Ectodermal cell (in vitro differentiated cells): ENCODE results near the gene OR8U1. TPM values are rescaled to one million over a fixed set of nuclear protein-coding genes. Genes with fewer than 3 reads are reported as not detected.
"Not testable (repeated sequence)": the region's sequence is repeated elsewhere in the genome, so short reads cannot be mapped to it uniquely, and the experiment has no call there.

Source experiments
- H3K27ac ChIP-seq: 2 replicates; pipeline ENCODE4 v1.7.0; 2013; ENCODE audit warnings: mild to moderate bottlenecking, low read depth, low read length; ENCODE audit not compliant: insufficient read depth, poor library complexity, severe bottlenecking
- H3K27me3 ChIP-seq: 2 replicates; pipeline ENCODE4 v1.7.0; 2013; ENCODE audit warnings: mild to moderate bottlenecking, low read length; ENCODE audit not compliant: insufficient read depth, control insufficient read depth, poor library complexity, severe bottlenecking
- H3K36me3 ChIP-seq: one replicate; pipeline ENCODE4 v1.7.0; 2013; ENCODE audit warnings: low read length; ENCODE audit not compliant: control insufficient read depth, insufficient read depth
- H3K4me1 ChIP-seq: one replicate; pipeline ENCODE4 v1.7.0; 2013; ENCODE audit warnings: low read length; ENCODE audit not compliant: control insufficient read depth, insufficient read depth
- H3K4me3 ChIP-seq: 2 replicates; pipeline ENCODE4 v1.7.0; 2013; ENCODE audit warnings: low read depth, low read length, control low read depth; ENCODE audit not compliant: insufficient read depth
- H3K9me3 ChIP-seq: 2 replicates; pipeline ENCODE4 v1.7.0; 2013; ENCODE audit warnings: mild to moderate bottlenecking, low read length, moderate library complexity; ENCODE audit not compliant: control insufficient read depth
- WGBS, 2 experiments: methylation state at CpG; one replicate each; pipeline ENCODE4 v1.1.7; 2013; ENCODE audit warnings: missing lambda C conversion rate in 2 of 2; 5-methylcytosine and 5-hydroxymethylcytosine counted together
- polyA plus RNA-seq, 4 experiments: library from polyadenylated mRNA; stranded (reverse); fragments of 50-300 nt; gene quantifications; one replicate each; pipeline ENCODE4 v1.2.3, GENCODE V29; 2013

Gene OR8U1
- polyA plus RNA-seq (2013, experiment 1 of 4): not detected
- not detected for polyA plus RNA-seq (2013, experiment 2 of 4)
- not detected for polyA plus RNA-seq (2013, experiment 3 of 4)
- not detected for polyA plus RNA-seq (2013, experiment 4 of 4)

GRCh38 chr11:56375324-56375723 lies at the start of gene OR8U1:
Gene OR8U1 (plus strand): TSS chr11:56375624. CDS start chr11:56375624, 0 bp downstream.
- Histone ChIP-seq H3K4me1 (no peaks in the 10 kb centered on the region), H3K27ac (no peak within 1 kb of the TSS), H3K36me3 (no peaks in the 10 kb centered on the region), H3K4me3 (no peak within 1 kb of the TSS), H3K9me3 (no peaks in the 10 kb centered on the region), H3K27me3 (no peaks in the 10 kb centered on the region)
- WGBS, 2 experiments: 64 to 75% methylated on average over 1 of the region's 2 CpGs

- WGBS, 2 experiments: 95 to 96% methylated on average over 34 of the region's 34 CpGs
- no peak overlapping the region for H3K4me3 ChIP-seq
- no peaks in the 10 kb centered on the region for H3K27me3 ChIP-seq
- H3K27ac ChIP-seq: no peak overlapping the region
- H3K4me1 ChIP-seq: no peaks in the 10 kb centered on the region
- H3K9me3 ChIP-seq: no peaks in the 10 kb centered on the region
- no peaks in the 10 kb centered on the region for H3K36me3 ChIP-seq
These were observed 43.4 kb upstream of the OR8U1 start for GRCh38 chr11:56331861-56332491.

- no peaks in the 10 kb centered on the region for H3K27me3 ChIP-seq
- no peaks in the 10 kb centered on the region for H3K4me1 ChIP-seq
- no peaks in the 10 kb centered on the region for H3K36me3 ChIP-seq
- no peak overlapping the region for H3K4me3 ChIP-seq
- 93 to 94% methylated on average over 3 of the region's 3 CpGs for WGBS, 2 experiments
- no peaks in the 10 kb centered on the region for H3K9me3 ChIP-seq
- H3K27ac ChIP-seq: no peak overlapping the region
These were observed 42.3 kb upstream of the OR8U1 start for GRCh38 chr11:56333156-56333555.

- Histone ChIP-seq H3K4me3 (no peak overlapping the region), H3K9me3 (no peaks in the 10 kb centered on the region), H3K27ac (no peak overlapping the region), H3K36me3 (no peaks in the 10 kb centered on the region), H3K4me1 (no peaks in the 10 kb centered on the region), H3K27me3 (no peaks in the 10 kb centered on the region)
These were observed 35.1 kb upstream of the OR8U1 start for GRCh38 chr11:56340289-56340688.

GRCh38 chr11:56345739-56346138 lies 29.7 kb upstream of the OR8U1 start, which contains the start of gene OR8K1:
Gene OR8K1 (plus strand): TSS chr11:56346039. CDS start chr11:56346039, 0 bp downstream.
- no peak within 1 kb of the TSS for H3K4me3 ChIP-seq
- H3K27ac ChIP-seq: no peak within 1 kb of the TSS
- H3K4me1 ChIP-seq: no peaks in the 10 kb centered on the region
- H3K36me3 ChIP-seq: no peaks in the 10 kb centered on the region
- WGBS, 2 experiments: 95% methylated on average over 1 of the region's 1 CpG
- no peaks in the 10 kb centered on the region for H3K9me3 ChIP-seq
- H3K27me3 ChIP-seq: no peaks in the 10 kb centered on the region

- no peak within 1 kb of the TSS for H3K4me3 ChIP-seq
- H3K36me3 ChIP-seq: no peaks in the 10 kb centered on the region
- no peaks in the 10 kb centered on the region for H3K27me3 ChIP-seq
- WGBS, 2 experiments: 93 to 100% methylated on average over 2 of the region's 2 CpGs
- H3K27ac ChIP-seq: no peak within 1 kb of the TSS
- H3K4me1 ChIP-seq: no peaks in the 10 kb centered on the region
- H3K9me3 ChIP-seq: no peaks in the 10 kb centered on the region
These were observed 21.4 kb upstream of the OR8U1 start, which contains the start of gene OR8J1 for GRCh38 chr11:56353991-56354390. Gene OR8J1 (plus strand): TSS chr11:56354291. CDS start chr11:56360247, 5,956 bp downstream.

- no peaks in the 10 kb centered on the region for H3K27me3 ChIP-seq
- H3K36me3 ChIP-seq: no peaks in the 10 kb centered on the region
- no peaks in the 10 kb centered on the region for H3K9me3 ChIP-seq
- 88% methylated on average over 1 of the region's 2 CpGs; no CpG with 5 or more reads in 1 of the 2 experiments for WGBS, 2 experiments
- H3K27ac ChIP-seq: no peak overlapping the region
- no peaks in the 10 kb centered on the region for H3K4me1 ChIP-seq
- no peak overlapping the region for H3K4me3 ChIP-seq
These were observed 4.7 kb downstream of the OR8U1 start for GRCh38 chr11:56380120-56380519.

GRCh38 chr11:56394381-56394780 lies 19.0 kb downstream of the OR8U1 start:
- Histone ChIP-seq H3K4me1 (no peaks in the 10 kb centered on the region), H3K27ac (no peak overlapping the region)
- WGBS, 2 experiments: 93 to 96% methylated on average over 3 of the region's 3 CpGs

GRCh38 chr11:56396047-56396446 lies 20.6 kb downstream of the OR8U1 start:
- no peaks in the 10 kb centered on the region for H3K27me3 ChIP-seq
- no peak overlapping the region for H3K27ac ChIP-seq
- no peaks in the 10 kb centered on the region for H3K9me3 ChIP-seq
- no peak overlapping the region for H3K4me3 ChIP-seq
- WGBS, 2 experiments: 62 to 83% methylated on average over 2 of the region's 3 CpGs
- H3K4me1 ChIP-seq: no peaks in the 10 kb centered on the region
- no peaks in the 10 kb centered on the region for H3K36me3 ChIP-seq

More at GRCh38 chr11:56394381-56394780, 19.0 kb downstream of the OR8U1 start:
- H3K27me3 ChIP-seq: no peaks in the 10 kb centered on the region
- H3K4me3 ChIP-seq: no peak overlapping the region
- no peaks in the 10 kb centered on the region for H3K9me3 ChIP-seq
- H3K36me3 ChIP-seq: no peaks in the 10 kb centered on the region

GRCh38 chr11:56401858-56402461 lies 26.5 kb downstream of the OR8U1 start:
- H3K4me3 ChIP-seq, H3K36me3 ChIP-seq, H3K27me3 ChIP-seq, H3K27ac ChIP-seq, H3K4me1 ChIP-seq, H3K9me3 ChIP-seq: not testable (repeated sequence)
- WGBS, 2 experiments: 88 to 90% methylated on average over 27 of the region's 27 CpGs
